RWPE2 (cell line): ENCODE data around the gene CRABP1.

Experiments used
- ATAC-seq: fragments of 200-7000 bp; cut with Tn5 transposase; 3 replicates; pipeline ENCODE4 v1.9.1; 2021; ENCODE audit warnings: low read depth
- DNase-seq: peaks from one replicate; pipeline ENCODE4 v3.0.0-alpha.2; 2020; ENCODE audit warnings: low spot score
- H3K27ac ChIP-seq: fragments of 450-650 bp; 2 replicates; pipeline ENCODE4 v1.5.1; 2017; ENCODE audit warnings: mild to moderate bottlenecking; ENCODE audit not compliant: poor library complexity, severe bottlenecking
- H3K27me3 ChIP-seq: fragments of 250-450 bp; sonication (Bioruptor Pico); 2 replicates; pipeline ENCODE4 v1.5.1; 2021; ENCODE audit warnings: mild to moderate bottlenecking, moderate library complexity; ENCODE audit not compliant: insufficient read depth, poor library complexity, severe bottlenecking
- H3K36me3 ChIP-seq: fragments of 250-450 bp; sonication (Bioruptor Pico); 2 replicates; pipeline ENCODE4 v1.5.1; 2020; ENCODE audit warnings: low read depth, mild to moderate bottlenecking, moderate library complexity
- H3K4me1 ChIP-seq: fragments of 250-450 bp; sonication (Bioruptor Pico); 2 replicates; pipeline ENCODE4 v1.5.1; 2021; ENCODE audit warnings: mild to moderate bottlenecking, moderate library complexity; ENCODE audit not compliant: insufficient read depth, poor library complexity, severe bottlenecking
- H3K4me3 ChIP-seq: fragments of 250-450 bp; sonication (Bioruptor Pico); 2 replicates; pipeline ENCODE4 v1.5.1; 2021; ENCODE audit warnings: mild to moderate bottlenecking, moderate library complexity; ENCODE audit not compliant: severe bottlenecking
- H3K9me3 ChIP-seq: fragments of 250-450 bp; sonication (Bioruptor Pico); 2 replicates; pipeline ENCODE4 v1.5.1; 2021; ENCODE audit warnings: mild to moderate bottlenecking, moderate library complexity; ENCODE audit not compliant: severe bottlenecking
- CTCF ChIP-seq: fragments of 450-650 bp; IDR thresholded peaks from one replicate; pipeline ENCODE4 v1.5.1; 2017; ENCODE audit warnings: mild to moderate bottlenecking, moderate library complexity; ENCODE audit not compliant: poor library complexity, severe bottlenecking

CRABP1 gene

GRCh38 chr15:78397382-78397781 lies 57.2 kb downstream of the CRABP1 start:
- TF ChIP-seq CTCF, result no peak
- Histone ChIP-seq H3K9me3 (no peaks in the 10 kb centered on the region), H3K36me3 (no peaks in the 10 kb centered on the region), H3K27me3 (no peaks in the 10 kb centered on the region), H3K4me3 (no peak overlapping the region), H3K4me1 (no peaks in the 10 kb centered on the region), H3K27ac (no peak overlapping the region)
- ATAC-seq (no peak), DNase-seq (no peak)
